ENCODE measurements around the gene SQSTM1. TPM values are rescaled to one million over a fixed set of nuclear protein-coding genes. Genes with fewer than 3 reads are reported as not detected.
A peak's percentile ranks its signal among the peaks of the same experiment; 100 is the strongest.

The SQSTM1 gene
- total RNA-seq, 1 experiment from 2014 or later: 78.5 TPM

- TF ChIP-seq CDX4 (CRISPR knock-in tag; IDR thresholded peaks at IDR 0.05; ENCODE audit: borderline replicate concordance) (no peak), OVOL2 (CRISPR knock-in tag; IDR thresholded peaks at IDR 0.05; ENCODE audit: borderline replicate concordance) (no peak), JAZF1 (CRISPR knock-in tag; IDR thresholded peaks at IDR 0.05) (no peak), GABPB1 (CRISPR knock-in tag; IDR thresholded peaks at IDR 0.05) (peak; percentile 76), ZNF138 (CRISPR knock-in tag; conservative IDR thresholded peaks at IDR 0.05) (no peak), E2F5 (CRISPR knock-in tag; IDR thresholded peaks at IDR 0.05) (peak; percentile 85), ZNF671 (CRISPR knock-in tag; IDR thresholded peaks at IDR 0.05) (no peak), AR (CRISPR knock-in tag; IDR thresholded peaks at IDR 0.05) (no peak), IRF1 (CRISPR knock-in tag; IDR thresholded peaks at IDR 0.05) (no peak), TCF7 (CRISPR knock-in tag; IDR thresholded peaks at IDR 0.05; ENCODE audit: low read depth) (no peak), STAT6 (CRISPR knock-in tag; conservative IDR thresholded peaks at IDR 0.05; ENCODE audit: low read depth) (no peak), ATF1 (CRISPR knock-in tag; IDR thresholded peaks at IDR 0.05) (no peak), ERG (CRISPR knock-in tag; IDR thresholded peaks at IDR 0.05) (no peak), CBFB (CRISPR knock-in tag; IDR thresholded peaks at IDR 0.05; ENCODE audit: low read depth) (no peak), IRF2 (CRISPR knock-in tag; IDR thresholded peaks at IDR 0.05; ENCODE audit: borderline replicate concordance, low read depth) (no peak), E2F4 (CRISPR knock-in tag; IDR thresholded peaks at IDR 0.05; ENCODE audit: borderline replicate concordance, low read depth) (no peak), MLX (CRISPR knock-in tag; IDR thresholded peaks at IDR 0.05) (no peak), JUN (CRISPR knock-in tag; IDR thresholded peaks at IDR 0.05) (no peak), MXD4 (CRISPR knock-in tag; IDR thresholded peaks at IDR 0.05; ENCODE audit: borderline replicate concordance) (no peak), TEAD4 (CRISPR knock-in tag; IDR thresholded peaks at IDR 0.05) (no peak), USF2 (CRISPR knock-in tag; IDR thresholded peaks at IDR 0.05) (peak; percentile 84), ZNF423 (CRISPR knock-in tag; IDR thresholded peaks at IDR 0.05) (peak; percentile 63), SP1 (CRISPR knock-in tag; conservative IDR thresholded peaks at IDR 0.05) (peak; percentile 53; the same call in 1 of the 2 replicates), ZNF263 (CRISPR knock-in tag; IDR thresholded peaks at IDR 0.05; ENCODE audit: low read depth) (no peak), ZMAT4 (CRISPR knock-in tag; IDR thresholded peaks at IDR 0.05) (no peak), SMAD4 (CRISPR knock-in tag; IDR thresholded peaks at IDR 0.05) (no peak)
Observed at GRCh38 chr5:179818746-179819295, 1.9 kb upstream of the SQSTM1 start (continued).

Measured in WTC11 (cell line).